ENCODE data around the gene SMIM24.

- no peak for TF ChIP-seq EP300 (IDR thresholded peaks at IDR 0.05; ENCODE audit: borderline replicate concordance)
- TF ChIP-seq MAX (IDR thresholded peaks at IDR 0.05) = no peak
- no peak for TF ChIP-seq CEBPB (IDR thresholded peaks at IDR 0.05)
- no peak for TF ChIP-seq ZBTB7A (IDR thresholded peaks at IDR 0.05; ENCODE audit: low read depth)
- no peak for TF ChIP-seq RAD21 (IDR thresholded peaks at IDR 0.05; ENCODE audit: low read depth)
- TF ChIP-seq TCF12 (IDR thresholded peaks at IDR 0.05; ENCODE audit: low read depth) = no peak
Measured at GRCh38 chr19:3528080-3528479, 47.8 kb upstream of the SMIM24 start.
